GM21717 (cell line): ENCODE measurements around the gene AKR7A2.
"Not testable (repeated sequence)": the region's sequence is repeated elsewhere in the genome, so short reads cannot be mapped to it uniquely, and the experiment has no call there.

Source experiments
- ATAC-seq: cut with Tn5 transposase; IDR thresholded peaks from one replicate; pipeline ENCODE4 v1.9.1; 2021; ENCODE audit warnings: mild to moderate bottlenecking, moderate library complexity; ENCODE audit not compliant: unreplicated experiment

The AKR7A2 gene

DNA sequence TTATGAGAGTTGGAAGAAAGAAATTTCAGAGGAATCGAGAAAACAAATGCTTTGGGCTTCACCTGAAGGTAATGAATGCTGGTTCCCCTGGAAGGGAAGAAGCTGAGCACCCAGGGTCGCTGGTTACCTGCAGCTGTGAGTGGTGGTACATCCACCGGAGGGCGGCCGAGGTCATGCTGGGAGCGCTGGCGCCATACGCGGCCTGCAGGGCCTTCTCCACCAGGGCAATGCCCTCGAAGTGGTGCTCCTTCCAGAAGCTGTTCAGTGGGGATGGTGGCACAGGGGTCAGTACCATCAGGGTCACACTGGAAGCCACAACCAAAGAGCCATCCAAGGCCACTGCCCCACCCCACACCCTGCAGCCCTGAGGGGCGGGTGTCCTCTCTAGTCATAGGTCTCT is 43.5 kb downstream of the AKR7A2 start:
- ATAC-seq, result no peak

DNA sequence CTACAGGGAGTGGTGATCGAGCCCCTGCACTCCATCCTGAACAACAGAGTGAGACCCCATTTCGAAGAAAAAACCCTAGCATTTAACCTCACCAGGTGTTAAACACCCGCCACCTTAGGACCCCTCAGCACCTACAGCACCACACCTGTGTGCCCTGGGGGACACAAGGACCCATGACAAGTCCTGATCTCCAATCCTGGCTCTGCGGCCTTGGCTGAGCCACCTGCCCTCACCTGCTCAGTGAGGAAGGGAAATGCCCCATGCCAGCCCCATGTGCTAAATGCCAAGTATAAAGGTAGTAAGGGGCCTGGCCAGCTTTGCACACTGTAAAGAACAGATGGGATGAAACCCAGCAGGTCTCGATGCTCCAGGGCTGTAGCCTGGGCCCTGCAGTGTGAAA is 49.2 kb downstream of the AKR7A2 start:
- no peak for ATAC-seq

DNA sequence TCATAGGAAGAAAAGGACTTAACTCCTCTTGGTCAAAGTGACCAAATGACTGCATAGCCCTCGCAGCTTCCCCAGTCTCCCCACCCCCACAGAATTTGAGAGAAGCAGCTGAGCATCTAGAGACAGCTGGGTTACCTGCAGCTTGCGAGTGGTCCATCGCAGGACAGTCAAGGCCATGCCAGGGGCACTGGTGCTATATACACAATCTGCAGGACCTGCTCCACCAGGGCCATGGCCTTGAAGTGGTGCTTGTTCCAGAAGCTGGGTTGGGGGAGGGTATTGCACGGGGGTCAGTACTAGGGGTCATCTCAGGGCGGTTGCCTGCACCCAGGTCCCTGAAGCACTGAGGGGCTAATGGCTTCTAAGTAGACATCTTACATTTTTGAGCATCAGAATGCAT is 49.9 kb downstream of the AKR7A2 start:
- no peak for ATAC-seq

DNA sequence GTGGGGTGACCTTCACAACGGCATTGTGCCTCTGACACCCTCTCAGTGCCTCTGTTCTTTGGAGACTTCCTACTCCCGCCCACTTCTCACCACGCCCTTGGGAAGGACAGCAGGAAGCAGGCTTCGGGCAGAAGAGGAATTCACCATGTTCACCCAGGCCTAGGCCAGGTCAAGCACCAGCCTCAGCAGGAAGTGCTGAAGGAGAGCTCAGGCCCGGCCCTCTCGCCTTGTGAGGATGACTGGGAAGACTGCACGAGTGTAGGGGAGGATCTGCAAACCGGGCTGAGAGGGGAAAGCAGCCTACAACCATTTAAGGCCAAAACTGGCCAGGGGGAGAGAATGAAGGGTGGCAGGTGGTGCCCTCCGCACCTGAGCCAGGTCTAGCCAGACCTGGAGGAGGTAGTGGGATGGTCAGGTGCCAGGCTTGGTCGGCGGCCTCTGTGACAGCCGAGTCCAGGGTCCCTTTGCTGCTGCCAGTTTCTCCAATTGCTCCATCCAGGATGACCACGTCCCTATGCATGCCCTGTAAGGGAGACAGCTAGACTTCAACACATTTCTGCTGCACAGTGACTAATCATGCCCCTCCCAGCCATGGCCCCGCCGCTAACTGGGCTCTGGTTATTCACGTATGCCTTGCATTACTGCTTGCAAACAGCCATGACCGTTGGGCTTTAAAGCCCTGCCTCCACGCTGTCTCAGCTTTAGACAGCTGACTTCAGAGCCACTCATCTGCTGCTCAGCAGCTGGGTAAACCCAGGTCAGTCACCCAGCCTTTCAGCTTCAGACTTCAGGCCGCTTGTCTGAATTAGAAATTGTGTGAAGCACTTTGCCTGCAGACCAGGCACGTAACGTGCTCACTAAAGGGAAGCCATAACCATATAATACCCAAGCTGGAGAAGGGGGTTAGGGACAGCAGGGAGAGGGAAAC is 51.5 kb downstream of the AKR7A2 start:
- no peak for ATAC-seq

DNA sequence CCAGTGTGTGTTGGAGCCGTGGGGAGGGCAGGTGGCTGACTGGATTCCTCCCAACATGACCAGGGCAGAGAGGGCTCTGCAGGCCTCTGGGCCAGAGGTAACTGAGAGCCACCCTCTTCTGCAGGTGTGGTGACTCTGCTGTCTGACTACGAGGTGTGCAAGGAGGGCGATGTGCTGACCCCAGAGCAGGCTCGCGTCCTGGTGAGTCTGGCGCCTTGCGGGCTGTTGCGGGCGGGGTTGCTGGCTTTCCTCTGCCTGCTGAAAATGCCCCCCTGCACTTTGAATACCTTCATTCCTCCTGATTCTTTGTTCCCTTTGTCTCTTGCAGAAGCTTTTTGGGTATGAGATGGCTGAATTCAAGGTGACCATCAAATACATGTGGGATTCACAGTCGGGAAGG is 53.6 kb downstream of the AKR7A2 start:
- ATAC-seq, result no peak

DNA sequence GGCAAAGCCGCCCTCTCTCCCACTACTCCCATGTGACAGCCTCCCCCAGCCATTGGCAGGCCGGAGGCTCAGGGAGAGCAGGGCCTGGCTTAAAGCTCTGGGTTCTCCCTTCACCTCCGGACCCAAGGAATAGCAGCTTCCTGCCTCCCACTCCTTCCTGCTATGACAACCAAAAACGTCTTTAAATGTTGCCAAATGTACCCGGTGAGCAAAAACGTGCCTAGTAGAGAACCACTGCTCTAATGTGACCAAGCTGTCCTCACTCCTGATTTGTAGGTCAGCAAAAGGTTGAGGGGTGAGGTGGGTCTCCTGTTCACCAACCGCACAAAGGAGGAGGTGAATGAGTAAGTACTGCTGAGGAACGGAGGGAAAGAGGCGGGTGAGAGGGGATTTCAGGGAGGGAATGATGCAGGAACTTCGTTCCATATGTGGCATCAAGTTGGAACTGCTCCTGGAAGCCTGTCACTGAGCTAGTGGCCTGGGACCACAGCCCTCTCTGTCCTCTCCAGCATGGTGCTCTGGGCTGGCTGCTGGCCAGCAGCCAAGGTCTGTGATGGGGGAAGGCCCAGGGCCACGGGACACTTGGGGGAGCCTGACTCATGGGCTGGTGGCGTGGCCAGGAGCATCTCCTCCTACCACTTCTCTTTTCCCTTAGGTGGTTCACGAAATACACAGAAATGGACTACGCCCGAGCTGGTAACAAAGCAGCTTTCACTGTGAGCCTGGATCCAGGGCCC is 54.6 kb downstream of the AKR7A2 start:
- no peak for ATAC-seq

DNA sequence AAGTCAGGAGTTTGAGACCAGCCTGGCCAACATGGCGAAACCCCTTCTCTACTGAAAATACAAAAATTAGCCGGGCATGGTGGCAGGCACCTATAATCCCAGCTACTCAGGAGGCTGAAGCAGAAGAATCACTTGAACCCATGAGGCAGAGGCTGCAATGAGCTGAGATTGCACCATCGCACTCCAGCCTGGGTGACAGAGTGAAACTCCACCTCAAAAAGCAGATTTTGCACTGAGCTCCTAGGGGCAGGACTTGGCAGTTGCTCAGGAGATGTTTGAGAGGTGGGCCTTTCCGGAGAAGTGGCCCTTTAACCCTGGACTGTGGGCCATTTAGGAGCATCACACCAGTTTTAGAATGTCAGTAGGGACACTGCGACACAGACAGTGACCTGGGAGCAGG is 55.6 kb downstream of the AKR7A2 start:
- not testable (repeated sequence) for ATAC-seq

DNA sequence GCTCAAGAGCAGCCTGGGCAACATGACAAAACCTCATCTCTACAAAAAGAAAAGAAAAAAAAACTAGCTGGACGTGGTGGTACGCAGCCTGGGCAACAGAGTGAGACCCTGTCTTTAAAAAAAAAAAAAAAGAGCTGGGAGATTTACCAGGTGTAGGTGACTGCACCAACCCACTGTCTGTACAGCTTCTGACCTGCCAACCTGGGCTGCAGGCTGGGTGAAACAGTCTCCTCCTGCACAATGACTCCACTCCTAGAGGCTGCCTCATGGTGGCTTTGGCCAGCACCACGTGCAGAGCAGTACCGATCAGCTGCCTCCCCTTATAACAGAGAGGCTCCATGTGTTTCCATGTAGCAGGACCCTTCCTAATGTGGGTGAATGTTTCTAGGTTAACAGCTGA is 56.7 kb downstream of the AKR7A2 start:
- ATAC-seq, result no peak

DNA sequence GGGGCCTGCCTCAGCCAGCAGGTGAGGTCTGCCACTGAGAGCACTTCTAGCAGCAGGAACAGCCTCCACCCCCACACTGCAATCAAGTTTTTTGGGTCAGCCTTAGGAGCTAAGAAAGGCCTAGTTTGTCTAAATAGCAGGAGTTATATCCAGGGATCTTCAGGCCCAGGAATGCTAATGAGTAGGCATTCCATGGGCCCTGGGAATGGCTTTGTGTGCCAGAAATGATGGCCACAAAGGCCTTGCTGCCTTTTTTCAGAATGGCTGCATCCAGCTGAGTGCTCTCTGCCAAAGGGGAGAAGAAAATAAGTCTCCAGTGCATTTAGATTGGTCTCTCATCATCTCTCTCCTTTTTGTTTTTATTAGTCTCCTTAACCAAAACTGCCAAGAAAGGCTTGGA is 57.5 kb downstream of the AKR7A2 start:
- ATAC-seq, result no peak
